Erythroblast (primary cell): Measurements from ENCODE around the gene VIPAS39.

Source experiments
- GATA1 ChIP-seq: IDR thresholded peaks from 2 replicates; pipeline ENCODE4 v1.6.1; 2011; ENCODE audit warnings: low read depth, mild to moderate bottlenecking, control low read depth, low read length, moderate library complexity
- POLR2A ChIP-seq: IDR thresholded peaks from 2 replicates; pipeline ENCODE4 v1.6.1; 2011; ENCODE audit warnings: mild to moderate bottlenecking, low read length

DNA sequence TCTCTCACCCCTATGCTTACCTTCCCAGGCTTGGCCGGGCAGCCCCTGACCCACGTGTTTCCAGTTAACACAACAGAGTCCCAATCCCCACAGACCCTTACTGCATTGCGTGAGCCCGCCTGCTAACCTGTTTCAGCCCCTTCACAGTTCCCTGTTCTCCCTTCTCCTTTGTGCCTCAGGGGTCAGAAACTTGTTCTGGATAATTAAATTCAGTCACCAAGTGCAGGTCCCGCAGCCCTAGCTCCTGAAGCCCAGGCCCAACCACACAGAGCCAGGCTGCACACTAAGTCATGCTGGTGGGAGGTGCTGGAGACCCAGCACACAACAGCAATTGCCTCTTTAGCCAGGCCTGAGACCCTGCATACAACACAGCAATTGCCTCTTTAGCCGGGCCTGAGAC is 31.6 kb upstream of the VIPAS39 start:
- TF ChIP-seq POLR2A (no peak), GATA1 (no peak)
